ENCODE results near the gene UPP2. TPM values are rescaled to one million over a fixed set of nuclear protein-coding genes. Genes with fewer than 3 reads are reported as not detected.

The UPP2 gene
- total RNA-seq, 1 donor = not detected

DNA sequence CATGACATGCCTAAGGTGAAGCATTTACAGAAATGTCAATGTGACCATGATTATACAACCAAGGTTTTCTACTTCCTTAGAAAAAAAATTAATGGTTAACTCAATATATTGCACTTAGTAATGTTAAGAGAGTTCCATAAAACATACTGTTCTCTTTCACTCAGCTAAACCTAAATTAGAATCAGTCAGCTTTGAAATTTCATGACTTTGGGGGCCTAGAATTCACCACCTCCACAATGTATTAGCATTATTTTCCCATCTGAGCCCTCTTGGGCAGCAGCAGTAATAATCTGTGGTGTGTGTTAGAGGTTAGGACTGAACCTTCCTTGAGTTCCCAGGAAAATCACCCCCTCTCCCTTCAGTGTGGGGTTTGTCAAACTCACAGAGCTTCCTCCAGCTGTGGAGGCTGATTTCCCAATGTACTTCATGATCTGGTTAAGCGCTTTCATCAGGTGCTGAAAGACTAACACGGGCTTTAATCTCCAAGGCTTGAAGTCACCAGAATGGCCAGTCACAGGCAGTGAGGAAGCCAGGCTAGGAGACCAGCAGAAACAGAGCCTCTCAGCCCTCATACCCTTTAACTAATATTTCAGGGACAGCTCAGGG, 7.1 kb upstream of the UPP2 start:
- H3K4me3 ChIP-seq (ENCODE audit: low read depth, low read length) = no peak overlapping the region
- TF ChIP-seq, protein P1, sequence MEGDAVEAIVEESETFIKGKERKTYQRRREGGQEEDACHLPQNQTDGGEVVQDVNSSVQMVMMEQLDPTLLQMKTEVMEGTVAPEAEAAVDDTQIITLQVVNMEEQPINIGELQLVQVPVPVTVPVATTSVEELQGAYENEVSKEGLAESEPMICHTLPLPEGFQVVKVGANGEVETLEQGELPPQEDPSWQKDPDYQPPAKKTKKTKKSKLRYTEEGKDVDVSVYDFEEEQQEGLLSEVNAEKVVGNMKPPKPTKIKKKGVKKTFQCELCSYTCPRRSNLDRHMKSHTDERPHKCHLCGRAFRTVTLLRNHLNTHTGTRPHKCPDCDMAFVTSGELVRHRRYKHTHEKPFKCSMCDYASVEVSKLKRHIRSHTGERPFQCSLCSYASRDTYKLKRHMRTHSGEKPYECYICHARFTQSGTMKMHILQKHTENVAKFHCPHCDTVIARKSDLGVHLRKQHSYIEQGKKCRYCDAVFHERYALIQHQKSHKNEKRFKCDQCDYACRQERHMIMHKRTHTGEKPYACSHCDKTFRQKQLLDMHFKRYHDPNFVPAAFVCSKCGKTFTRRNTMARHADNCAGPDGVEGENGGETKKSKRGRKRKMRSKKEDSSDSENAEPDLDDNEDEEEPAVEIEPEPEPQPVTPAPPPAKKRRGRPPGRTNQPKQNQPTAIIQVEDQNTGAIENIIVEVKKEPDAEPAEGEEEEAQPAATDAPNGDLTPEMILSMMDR (IDR thresholded peaks at IDR 0.05; ENCODE audit: insufficient read depth, low read length) = no peak
- DNase-seq (ENCODE audit: low read depth) = no peak

DNA sequence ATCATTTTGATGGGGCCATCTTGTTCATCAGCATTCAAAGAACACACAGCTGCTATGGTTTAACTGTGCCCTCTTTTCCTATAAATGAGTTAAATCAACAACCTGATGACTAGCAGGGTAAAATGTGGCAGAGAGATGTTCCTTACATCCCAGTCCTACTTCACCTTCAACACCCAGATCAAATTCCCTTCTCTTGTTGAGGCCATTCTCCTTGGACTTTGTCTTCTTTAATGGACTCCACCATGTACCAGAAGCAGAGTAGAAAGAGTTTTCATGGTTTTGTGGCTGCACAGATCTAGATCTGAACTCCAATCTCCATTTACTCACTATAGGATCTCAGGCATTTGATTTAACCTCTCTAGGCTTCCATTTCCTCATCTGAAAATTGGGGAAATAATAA, 6.4 kb upstream of the UPP2 start:
- TF ChIP-seq, protein P1 (IDR thresholded peaks at IDR 0.05; ENCODE audit: insufficient read depth, low read length) = no peak
- no peak overlapping the region for H3K4me3 ChIP-seq (ENCODE audit: low read depth, low read length)
- DNase-seq (ENCODE audit: low read depth) = no peak

DNA sequence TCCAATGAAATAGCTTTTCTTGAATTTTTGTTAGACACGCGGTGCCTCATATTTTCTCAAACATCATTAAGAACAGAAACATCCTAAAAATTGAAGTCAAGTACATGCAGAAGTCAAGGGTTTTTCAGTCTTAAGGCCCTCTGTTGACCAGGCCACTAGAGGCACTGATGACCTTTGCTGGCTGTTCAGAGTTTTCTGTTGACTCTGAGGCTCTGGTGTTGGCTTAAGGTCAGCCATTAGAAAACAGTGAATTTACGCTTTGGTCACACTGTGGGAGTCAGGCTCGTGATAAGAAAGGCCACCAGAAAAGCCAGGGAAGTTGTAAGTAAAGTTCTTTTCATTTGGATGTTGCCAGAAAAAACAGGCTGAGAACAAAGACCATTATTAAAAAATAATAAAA, 5.8 kb upstream of the UPP2 start:
- no peak for DNase-seq (ENCODE audit: low read depth)
- no peak overlapping the region for H3K4me3 ChIP-seq (ENCODE audit: low read depth, low read length)
- TF ChIP-seq, protein P1 (IDR thresholded peaks at IDR 0.05; ENCODE audit: insufficient read depth, low read length) = no peak

- no peak overlapping the region for H3K4me3 ChIP-seq (ENCODE audit: low read depth, low read length)
- TF ChIP-seq, protein P1 (IDR thresholded peaks at IDR 0.05; ENCODE audit: insufficient read depth, low read length) = no peak
- DNase-seq (ENCODE audit: low read depth) = no peak
Observed at GRCh38 chr2:158097481-158097880, 4.2 kb upstream of the UPP2 start.

- H3K4me3 ChIP-seq (ENCODE audit: low read depth, low read length) = no peak overlapping the region
- no peak for DNase-seq (ENCODE audit: low read depth)
- TF ChIP-seq, protein P1 (IDR thresholded peaks at IDR 0.05; ENCODE audit: insufficient read depth, low read length) = no peak
Observed at GRCh38 chr2:158098178-158098577, 3.5 kb upstream of the UPP2 start.

DNA sequence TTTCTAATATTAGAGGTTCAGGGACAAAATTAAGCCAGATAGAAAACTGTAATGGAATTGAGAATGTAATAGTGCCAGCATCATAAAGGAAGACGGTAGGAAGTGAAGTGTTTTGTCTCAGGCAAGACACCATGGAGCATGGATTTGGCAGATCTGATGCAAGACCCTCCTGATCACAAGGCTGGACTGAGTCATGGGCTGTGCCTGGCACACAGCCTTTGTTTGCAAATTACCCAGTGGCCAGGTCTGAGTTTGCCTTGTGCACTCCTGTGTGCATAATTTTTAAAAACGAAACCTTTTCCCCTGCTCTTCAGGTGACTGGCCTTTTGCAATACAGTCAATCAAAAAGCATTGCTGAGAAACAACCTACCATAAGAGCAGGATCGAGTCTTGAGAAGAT, 2.0 kb upstream of the UPP2 start:
- TF ChIP-seq, protein P1 (IDR thresholded peaks at IDR 0.05; ENCODE audit: insufficient read depth, low read length) = no peak
- peak; percentile 15 for DNase-seq (ENCODE audit: low read depth)
- no peak overlapping the region for H3K4me3 ChIP-seq (ENCODE audit: low read depth, low read length)

DNA sequence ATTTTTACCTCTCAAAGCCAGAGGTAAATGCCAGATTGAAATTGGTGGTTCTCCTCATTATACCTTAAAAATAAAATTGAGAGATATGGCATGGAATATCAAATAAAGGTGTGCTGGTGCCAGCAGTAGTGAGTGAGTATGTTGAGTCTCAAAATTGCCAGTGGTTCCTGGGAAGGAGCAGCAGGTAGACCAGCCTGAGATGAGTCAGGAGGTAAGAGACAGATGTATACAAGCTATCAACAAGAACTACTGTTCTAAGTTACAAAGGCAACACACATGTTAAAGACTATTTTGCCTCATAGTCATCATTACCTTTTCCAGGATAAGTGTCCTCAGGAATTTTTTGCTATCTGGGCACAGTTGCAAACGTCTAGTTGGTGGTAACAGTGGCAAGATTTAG, 1.3 kb upstream of the UPP2 start:
- no peak for DNase-seq (ENCODE audit: low read depth)
- no peak overlapping the region for H3K4me3 ChIP-seq (ENCODE audit: low read depth, low read length)
- TF ChIP-seq, protein P1 (IDR thresholded peaks at IDR 0.05; ENCODE audit: insufficient read depth, low read length) = no peak
